H1 (cell line): ENCODE measurements around the gene TJP3. TPM values are rescaled to one million over a fixed set of nuclear protein-coding genes. Genes with fewer than 3 reads are reported as not detected.

Source experiments
- CTCF ChIA-PET: fragments of 300-600 bp; sonication (Branson Sonifier 250); formaldehyde crosslinking; loops from one replicate; lab custom pipeline; 2021; ENCODE audit not compliant: partially characterized antibody; lab: Charles Lee
- POLR2A ChIA-PET: fragments of 300-600 bp; sonication (Branson Sonifier 250); formaldehyde crosslinking; loops from one replicate; lab custom pipeline; 2021; ENCODE audit warnings: inconsistent platforms; ENCODE audit not compliant: partially characterized antibody; lab: Charles Lee
- DNase-seq, 2 experiments: peaks; one replicate each; pipeline versions ENCODE4 v3.0.0 to v3.0.0-alpha.2; 2010 to 2022; ENCODE audit warnings: low spot score in 2 of 2, low read depth in 1 of 2, mixed read lengths in 1 of 2
- FAIRE-seq: peaks from 2 replicates; lab custom pipeline; 2011; peaks lifted over from hg19 to GRCh38; lab: Jason Lieb, UNC
- H2AFZ ChIP-seq: 2 replicates; pipeline ENCODE4 v1.8.1; 2012; ENCODE audit warnings: low read length, inconsistent platforms
- H2AK5ac ChIP-seq: 2 replicates; pipeline ENCODE4 v1.6.1; 2013; ENCODE audit warnings: low read depth, low read length
- H2BK120ac ChIP-seq: replicated peaks from 2 replicates; pipeline ENCODE3; 2013; ENCODE audit warnings: low read depth, low read length, inconsistent platforms
- H2BK12ac ChIP-seq: 2 replicates; pipeline ENCODE4 v1.6.1; 2013; ENCODE audit warnings: low read depth, low read length
- H2BK15ac ChIP-seq: 2 replicates; pipeline ENCODE4 v1.6.1; 2013; ENCODE audit warnings: low read length
- H2BK20ac ChIP-seq: 2 replicates; pipeline ENCODE4 v1.6.1; 2013; ENCODE audit warnings: low read length
- H2BK5ac ChIP-seq: 2 replicates; pipeline ENCODE4 v1.6.1; 2013; ENCODE audit warnings: low read depth, low read length
- H3K14ac ChIP-seq: 2 replicates; pipeline ENCODE4 v1.6.1; 2013; ENCODE audit warnings: inconsistent platforms; ENCODE audit not compliant: insufficient read length
- H3K18ac ChIP-seq: 2 replicates; pipeline ENCODE4 v1.6.1; 2013; ENCODE audit warnings: low read length; ENCODE audit errors: extremely low read depth
- H3K23ac ChIP-seq: 2 replicates; pipeline ENCODE4 v1.6.1; 2013; ENCODE audit warnings: inconsistent platforms; ENCODE audit not compliant: insufficient read length
- H3K23me2 ChIP-seq: 2 replicates; pipeline ENCODE4 v1.6.1; 2013; ENCODE audit warnings: low read depth, low read length
- H3K27ac ChIP-seq: 2 replicates; pipeline ENCODE4 v1.6.1; 2011; ENCODE audit warnings: low read depth, low read length, inconsistent platforms
- H3K27me3 ChIP-seq, 4 experiments: replicated peaks in 1 of 4; 1 replicate in 1 of 4; 2 replicates in 3 of 4; pipeline versions ENCODE4 v1.6.1 to v1.8.1; 2011 to 2013; ENCODE audit warnings: low read length in 3 of 4, mild to moderate bottlenecking in 3 of 4, inconsistent platforms in 2 of 4, mixed read lengths in 2 of 4, moderate library complexity in 1 of 4; ENCODE audit not compliant: control insufficient read depth in 3 of 4, insufficient read depth in 3 of 4; ENCODE audit errors: extremely low read depth in 1 of 4
- H3K36me3 ChIP-seq, 4 experiments: 2 replicates each; pipeline versions ENCODE4 v1.6.1 to v1.8.1; 2011 to 2013; ENCODE audit warnings: mild to moderate bottlenecking in 4 of 4, low read length in 3 of 4, moderate library complexity in 2 of 4, control low read depth in 1 of 4, inconsistent platforms in 1 of 4; ENCODE audit not compliant: insufficient read depth in 4 of 4, control insufficient read depth in 2 of 4
- H3K4ac ChIP-seq: replicated peaks from 2 replicates; pipeline ENCODE3; 2013; ENCODE audit warnings: low read length, low read depth, mixed read lengths, inconsistent platforms; ENCODE audit not compliant: insufficient read length
- H3K4me1 ChIP-seq, 4 experiments: replicated peaks in 1 of 4; 1 replicate in 1 of 4; 2 replicates in 3 of 4; pipeline versions ENCODE4 v1.6.1 to v1.8.1; 2011 to 2013; ENCODE audit warnings: low read length in 3 of 4, inconsistent platforms in 2 of 4, mixed read lengths in 1 of 4; ENCODE audit not compliant: insufficient read depth in 4 of 4, control insufficient read depth in 3 of 4
- H3K4me2 ChIP-seq, 2 experiments: 2 replicates each; pipeline versions ENCODE4 v1.6.1 to v1.8.1; 2011 to 2013; ENCODE audit warnings: low read depth in 2 of 2, low read length in 2 of 2, control low read depth in 1 of 2, inconsistent platforms in 1 of 2, mild to moderate bottlenecking in 1 of 2; ENCODE audit not compliant: insufficient read depth in 1 of 2
- H3K4me3 ChIP-seq, 4 experiments: fragments of 200-600, 300-600 bp in 1 of 4; sonication (generic), shearing (Covaris generic), sonication (Bioruptor Twin) in 1 of 4; 2 replicates each; pipeline versions ENCODE4 v1.5.1 to v1.8.1; 2011 to 2016; ENCODE audit warnings: low read length in 4 of 4, low read depth in 3 of 4, control low read depth in 2 of 4, inconsistent platforms in 2 of 4, mild to moderate bottlenecking in 2 of 4, mixed read lengths in 1 of 4, moderate library complexity in 1 of 4; ENCODE audit not compliant: insufficient read depth in 2 of 4; ENCODE audit errors: extremely low read depth in 1 of 4
- H3K56ac ChIP-seq: replicated peaks from 2 replicates; pipeline ENCODE3; 2013; ENCODE audit warnings: low read depth, mild to moderate bottlenecking, mixed read lengths, low read length, inconsistent platforms; ENCODE audit not compliant: insufficient read length
- H3K79me1 ChIP-seq: 2 replicates; pipeline ENCODE4 v1.6.1; 2013; ENCODE audit warnings: low read depth, low read length, control low read depth
- H3K79me2 ChIP-seq, 2 experiments: 2 replicates each; pipeline versions ENCODE4 v1.6.1 to v1.8.1; 2012 to 2013; ENCODE audit warnings: low read length in 2 of 2, mild to moderate bottlenecking in 2 of 2, inconsistent platforms in 1 of 2; ENCODE audit not compliant: insufficient read depth in 2 of 2, control insufficient read depth in 1 of 2
- H3K9ac ChIP-seq, 4 experiments: replicated peaks in 1 of 4; 1 replicate in 1 of 4; 2 replicates in 3 of 4; pipeline versions ENCODE4 v1.6.1 to v1.8.1; 2011 to 2013; ENCODE audit warnings: low read depth in 3 of 4, low read length in 3 of 4, control low read depth in 2 of 4, mild to moderate bottlenecking in 2 of 4, moderate library complexity in 2 of 4, inconsistent platforms in 1 of 4; ENCODE audit errors: extremely low read depth in 1 of 4
- H3K9me3 ChIP-seq, 2 experiments: 2 replicates each; pipeline versions ENCODE4 v1.6.1 to v1.8.1; 2012 to 2013; ENCODE audit warnings: mild to moderate bottlenecking in 2 of 2, moderate library complexity in 2 of 2, control low read depth in 1 of 2, inconsistent platforms in 1 of 2, low read depth in 1 of 2, low read length in 1 of 2, mixed read lengths in 1 of 2; ENCODE audit not compliant: insufficient read depth in 2 of 2
- H4K20me1 ChIP-seq, 2 experiments: replicated peaks in 1 of 2; 2 replicates each; pipeline versions ENCODE3 to v1.8.1; 2011 to 2013; ENCODE audit warnings: inconsistent platforms in 2 of 2, low read length in 2 of 2, mild to moderate bottlenecking in 1 of 2; ENCODE audit not compliant: insufficient read depth in 2 of 2, control insufficient read depth in 1 of 2
- H4K5ac ChIP-seq: 2 replicates; pipeline ENCODE4 v1.6.1; 2013; ENCODE audit warnings: low read length, low read depth, mixed read lengths, inconsistent platforms; ENCODE audit not compliant: insufficient read length
- H4K8ac ChIP-seq: 2 replicates; pipeline ENCODE4 v1.8.0; 2013; ENCODE audit warnings: mild to moderate bottlenecking, moderate library complexity, low read length, inconsistent platforms; ENCODE audit not compliant: insufficient read depth; ENCODE audit errors: extremely low read depth
- H4K91ac ChIP-seq: replicated peaks from 2 replicates; pipeline ENCODE3; 2013; ENCODE audit warnings: low read length, mixed read lengths, inconsistent platforms; ENCODE audit not compliant: insufficient read length
- BRCA1 ChIP-seq: IDR thresholded peaks from 2 replicates; pipeline ENCODE4 v1.6.1; 2012; ENCODE audit warnings: low read depth, low read length, improper control_type of control experiment
- KDM1A ChIP-seq: fragments of 200-600, 300-600 bp; sonication (generic); IDR thresholded peaks from 2 replicates; pipeline ENCODE4 v1.7.1; 2016; ENCODE audit warnings: mild to moderate bottlenecking, low read length, borderline replicate concordance
- WGBS, 2 experiments: shearing (Covaris generic) in 1 of 2; methylation state at CpG; one replicate each; pipeline versions ENCODE4 v1.1.6 to v1.1.7; 2013 to 2015; ENCODE audit warnings: low lambda C conversion rate in 2 of 2, mixed read lengths in 2 of 2, inconsistent platforms in 1 of 2, low coverage in 1 of 2, missing lambda C conversion rate in 1 of 2; ENCODE audit not compliant: insufficient replicate concordance in 2 of 2, insufficient coverage in 1 of 2, insufficient read length in 1 of 2; ENCODE audit errors: extremely low coverage in 1 of 2, missing lambda C conversion rate in 1 of 2; 5-methylcytosine and 5-hydroxymethylcytosine counted together
- polyA plus RNA-seq, 7 experiments: library from polyadenylated mRNA; depleted of rRNA in 3 of 7; stranded (reverse) in 5 of 7; unstranded in 2 of 7; fragments of >200 nt in 5 of 7; fragments of 200-250 nt in 2 of 7; gene quantifications; 1 replicate in 5 of 7; 2 replicates in 1 of 7; 4 replicates in 1 of 7; pipeline versions ENCODE4 v1.2.1 to v1.2.3, GENCODE V29; 2011 to 2013; ENCODE audit warnings: missing spikeins in 2 of 7, mixed read lengths in 2 of 7
- total RNA-seq: library from RNA; stranded (reverse); fragmentation: NEBNext Ultra II Directional; extraction: Animal tissue kit (Norgen Biotek cat#: 25700); gene quantifications from 2 replicates; pipeline ENCODE4 v1.2.1, GENCODE V29; 2021

Gene TJP3
- total and polyA plus RNA-seq, 2 of the 8 experiments (the other 6 are each of a cell fraction or from before 2014, with no cell fraction given), result 17.1 to 26.1 TPM

DNA sequence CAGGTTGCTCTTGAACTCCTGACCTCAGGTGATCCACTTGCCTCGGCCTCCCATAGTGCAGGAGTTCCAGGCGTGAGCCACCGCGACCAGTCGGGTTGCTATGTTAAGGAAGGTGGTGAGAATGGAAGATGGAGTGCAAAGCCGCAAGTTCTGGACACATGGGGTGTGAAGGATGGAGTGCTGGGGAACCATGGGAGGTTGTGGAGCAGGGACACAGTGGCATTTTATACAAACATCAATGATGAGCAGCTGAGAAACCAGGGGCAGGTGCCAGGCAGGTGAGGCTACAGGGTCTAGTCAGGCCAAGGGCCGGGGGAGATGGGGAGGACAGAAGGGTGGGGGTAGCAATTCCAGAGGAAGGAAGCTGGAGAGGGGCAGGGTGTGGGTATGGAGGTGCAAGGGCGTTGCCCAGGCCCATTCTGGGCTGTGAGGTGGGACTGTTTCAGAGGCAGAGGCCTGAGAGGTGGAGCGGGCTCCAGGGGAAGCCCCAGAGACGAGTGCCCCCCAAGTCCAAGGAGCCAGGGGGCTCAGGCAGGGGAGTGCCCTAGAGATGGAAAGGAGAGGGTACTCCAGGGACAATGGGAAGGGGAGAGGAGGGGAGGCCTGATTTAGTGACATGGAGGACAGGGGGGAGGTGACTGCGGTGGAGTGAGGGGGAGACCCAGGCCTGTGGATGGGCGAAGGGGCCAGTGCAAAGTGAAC, 65.8 kb downstream of the TJP3 start:
- ChIA-PET CTCF (interaction anchor here (1.5 to 1.8 kb wide), 2 partner anchors 10 to 56 kb away, joined by 4 to 10 read pairs; no protein-coding TSS in a partner anchor), POLR2A (interaction anchor here (1.0 to 3.8 kb wide), 7 partner anchors 10 to 212 kb away, joined by 3 to 23 read pairs (median 5); partner anchors contain the start of genes EEF2, MATK and MRPL54)
- H4K20me1 ChIP-seq, result peaks cover 0 to 3% of the 10 kb centered on the region in 2 experiments
- no peak overlapping the region for H2AFZ ChIP-seq
- no peak overlapping the region for H4K91ac ChIP-seq
- no peak overlapping the region for H3K27ac ChIP-seq
- TF ChIP-seq KDM1A (no peak), BRCA1 (no peak)
- no peak overlapping the region for H3K23ac ChIP-seq
- H3K14ac ChIP-seq, result no peak overlapping the region
- no peaks in the 10 kb centered on the region for H3K36me3 ChIP-seq
- 88% methylated on average over 11 of the region's 12 CpGs; no CpG with 5 or more reads in 1 of the 2 experiments for WGBS, 2 experiments
- no peak overlapping the region for H2BK12ac ChIP-seq
- H3K79me2 ChIP-seq, result no peaks in the 10 kb centered on the region
- H3K4me3 ChIP-seq, result no peak overlapping the region
- FAIRE-seq, result no peak
- DNase-seq, result no peak
- H2BK15ac ChIP-seq, result no peak overlapping the region
- no peak overlapping the region for H3K4me2 ChIP-seq
- H2AK5ac ChIP-seq, result no peak overlapping the region
- H3K9ac ChIP-seq, result no peak overlapping the region; a peak in 1 of 7 replicates
- H3K27me3 ChIP-seq, result no peaks in the 10 kb centered on the region
- no peaks in the 10 kb centered on the region for H3K79me1 ChIP-seq
- no peaks in the 10 kb centered on the region for H3K9me3 ChIP-seq
- no peak overlapping the region for H4K5ac ChIP-seq
- H2BK5ac ChIP-seq, result no peak overlapping the region
- peak overlapping the region; percentile 51; the same call in 1 of the 2 replicates for H4K8ac ChIP-seq
- H3K56ac ChIP-seq, result no peak overlapping the region
- H3K18ac ChIP-seq, result no peak overlapping the region
- H2BK20ac ChIP-seq, result no peak overlapping the region
- no peak overlapping the region for H2BK120ac ChIP-seq
- H3K4ac ChIP-seq, result no peak overlapping the region
- peaks cover 0 to 7% (median 2%) of the 10 kb centered on the region in 4 experiments; a peak in 2 of 7 replicates for H3K4me1 ChIP-seq
- H3K23me2 ChIP-seq, result peaks cover 6% of the 10 kb centered on the region; the same call in 1 of the 2 replicates
